A549 (cell line): ENCODE data around the gene BPIFB2. TPM values are rescaled to one million over a fixed set of nuclear protein-coding genes. Genes with fewer than 3 reads are reported as not detected.

ENCODE experiments used
- ATAC-seq, 2 experiments: fragments of 200-7000 bp in 1 of 2; fragments of >200 bp in 1 of 2; cut with Nextera tagmentation in 1 of 2; cut with Tn5 transposase in 1 of 2; 3 replicates each; pipeline versions ENCODE4 v1.8.0 to v1.9.1; 2018 to 2020; ENCODE audit warnings: mild to moderate bottlenecking in 1 of 2, moderate library complexity in 1 of 2
- CTCF ChIA-PET: fragments of 300-600 bp; sonication (Branson Sonifier 250); formaldehyde crosslinking; extraction: SDS; loops from one replicate; lab custom pipeline; 2021; ENCODE audit warnings: antibody characterized with exemption, inconsistent platforms; lab: Yijun Ruan, JAX
- POLR2A ChIA-PET: fragments of 350-600 bp; formaldehyde crosslinking; extraction: SDS; loops from one replicate; lab custom pipeline; 2021; ENCODE audit warnings: antibody characterized with exemption, inconsistent platforms; lab: Yijun Ruan, JAX
- DNase-seq, 2 experiments: peaks; one replicate each; pipeline versions ENCODE4 v3.0.0 to v3.0.0-alpha.2; 2011 to 2016; ENCODE audit warnings: low read depth in 1 of 2, low spot score in 1 of 2
- FAIRE-seq: peaks from 2 replicates; lab custom pipeline; 2011; peaks lifted over from hg19 to GRCh38; lab: Jason Lieb, UNC
- H3K27ac ChIP-seq, 2 experiments: fragments of >200 bp; sonication (Bioruptor Twin); formaldehyde crosslinking; 3 replicates each; pipeline ENCODE4 v1.5.1; 2016 to 2017
- H3K4me1 ChIP-seq: fragments of >200 bp; sonication (Bioruptor Twin); formaldehyde crosslinking; 3 replicates; pipeline ENCODE4 v1.6.1; 2016
- H3K4me2 ChIP-seq: fragments of >200 bp; sonication (Bioruptor Twin); formaldehyde crosslinking; 3 replicates; pipeline ENCODE4 v1.6.1; 2016
- H3K4me3 ChIP-seq: fragments of >200 bp; sonication (Bioruptor Twin); formaldehyde crosslinking; 3 replicates; pipeline ENCODE4 v1.5.1; 2016
- H3K9me3 ChIP-seq: fragments of >200 bp; sonication (Bioruptor Twin); formaldehyde crosslinking; 3 replicates; pipeline ENCODE4 v1.6.1; 2016
- ATOH8 ChIP-seq: fragments of 250-450 bp; sonication (Bioruptor Pico); IDR thresholded peaks from 2 replicates; pipeline ENCODE4 v1.5.0; 2020; ENCODE audit warnings: low read depth, mild to moderate bottlenecking, moderate library complexity
- BHLHE40 ChIP-seq: IDR thresholded peaks from 2 replicates; pipeline ENCODE4 v1.6.1; 2012; ENCODE audit warnings: low read depth, low read length, inconsistent platforms
- CTCF ChIP-seq: fragments of >200 bp; sonication (Bioruptor Twin); formaldehyde crosslinking; IDR thresholded peaks from 3 replicates; pipeline ENCODE4 v1.5.1; 2016
- E2F6 ChIP-seq: IDR thresholded peaks from 2 replicates; pipeline ENCODE4 v1.6.1; 2012; ENCODE audit warnings: low read depth, borderline replicate concordance
- EHF ChIP-seq: fragments of 250-450 bp; sonication (Bioruptor Pico); IDR thresholded peaks from 2 replicates; pipeline ENCODE4 v1.5.0; 2020; ENCODE audit warnings: mild to moderate bottlenecking
- EP300 ChIP-seq, 2 experiments: fragments of >200 bp; sonication (Bioruptor Twin); formaldehyde crosslinking; IDR thresholded peaks; 2 replicates in 1 of 2; 3 replicates in 1 of 2; pipeline ENCODE4 v1.6.1; 2016 to 2017
- FOSB ChIP-seq: fragments of 250-450 bp; sonication (Bioruptor Pico); IDR thresholded peaks from 2 replicates; pipeline ENCODE4 v1.5.0; 2020; ENCODE audit warnings: mild to moderate bottlenecking, moderate library complexity
- FOXS1 ChIP-seq: fragments of 250-450 bp; sonication (Bioruptor Pico); IDR thresholded peaks from 2 replicates; pipeline ENCODE4 v1.5.0; 2020; ENCODE audit warnings: mild to moderate bottlenecking, moderate library complexity
- GATA3 ChIP-seq: IDR thresholded peaks from 2 replicates; pipeline ENCODE4 v1.6.1; 2012; ENCODE audit warnings: borderline replicate concordance
- HDAC2 ChIP-seq: fragments of 200-600 bp; sonication (generic); IDR thresholded peaks from 2 replicates; pipeline ENCODE4 v1.6.1; 2016
- JUNB ChIP-seq: fragments of >200 bp; sonication (Bioruptor Twin); formaldehyde crosslinking; IDR thresholded peaks from 2 replicates; pipeline ENCODE4 v1.6.1; 2016
- MAFK ChIP-seq: fragments of 450-650 bp; IDR thresholded peaks from 2 replicates; pipeline ENCODE4 v1.6.1; 2014; ENCODE audit not compliant: partially characterized antibody
- MAX ChIP-seq: IDR thresholded peaks from 2 replicates; pipeline ENCODE4 v1.6.1; 2012
- NR3C1 ChIP-seq: fragments of >200 bp; sonication (Bioruptor Twin); formaldehyde crosslinking; IDR thresholded peaks from 3 replicates; pipeline ENCODE4 v1.6.1; 2017
- RAD21 ChIP-seq, 2 experiments: fragments of >200 bp in 1 of 2; sonication (Bioruptor Twin) in 1 of 2; formaldehyde crosslinking in 1 of 2; IDR thresholded peaks in 1 of 2; conservative IDR thresholded peaks in 1 of 2; 2 replicates in 1 of 2; 3 replicates in 1 of 2; pipeline ENCODE4 v1.6.1; 2012 to 2018; ENCODE audit warnings: inconsistent platforms in 1 of 2
- RCOR1 ChIP-seq: fragments of 150-350 bp; IDR thresholded peaks from 2 replicates; pipeline ENCODE4 v1.6.1; 2014; ENCODE audit warnings: antibody characterized with exemption, low read length, low read depth
- RFX5 ChIP-seq: fragments of 450-650 bp; IDR thresholded peaks from 2 replicates; pipeline ENCODE4 v1.7.1; 2014; ENCODE audit warnings: antibody characterized with exemption, mild to moderate bottlenecking, moderate library complexity
- TFCP2L1 ChIP-seq: fragments of 250-450 bp; sonication (Bioruptor Pico); IDR thresholded peaks from 2 replicates; pipeline ENCODE4 v1.5.0; 2021; ENCODE audit warnings: mild to moderate bottlenecking
- TP53 ChIP-seq: fragments of 250-450 bp; sonication (Bioruptor Pico); IDR thresholded peaks from 2 replicates; pipeline ENCODE4 v1.5.0; 2021; ENCODE audit warnings: mild to moderate bottlenecking, moderate library complexity
- ZC3H11A ChIP-seq: fragments of 450-650 bp; IDR thresholded peaks from 2 replicates; pipeline ENCODE4 v1.6.1; 2014; ENCODE audit warnings: antibody characterized with exemption, mild to moderate bottlenecking
- ZSCAN20 ChIP-seq: fragments of 250-450 bp; sonication (Bioruptor Pico); IDR thresholded peaks from 2 replicates; pipeline ENCODE4 v1.8.0; 2022; ENCODE audit warnings: mild to moderate bottlenecking, moderate library complexity
- WGBS: methylation state at CpG from one replicate; pipeline ENCODE4 v1.1.6; 2017; ENCODE audit errors: missing lambda C conversion rate; 5-methylcytosine and 5-hydroxymethylcytosine counted together
- polyA minus RNA-seq: library from RNA; depleted of rRNA, polyadenylated mRNA; stranded (reverse); fragments of >200 nt; gene quantifications from 2 replicates; pipeline ENCODE4 v1.2.3, GENCODE V29; 2011; rRNA and poly(A)+ RNA removed
- polyA plus RNA-seq, 4 experiments: library from polyadenylated mRNA; depleted of rRNA in 3 of 4; stranded (reverse); fragments of >200 nt; fragmentation: RNase III in 1 of 4; extraction: RNeasy Plus Mini Kit Qiagen cat#74134 plus additional on column Dnase treatment in 1 of 4; gene quantifications; 2 replicates in 3 of 4; 3 replicates in 1 of 4; pipeline ENCODE4 v1.2.3, GENCODE V29; 2011 to 2017

Gene BPIFB2
- polyA plus RNA-seq (2011; rRNA removed) (not detected in 2 replicates), polyA plus RNA-seq (2017; fragmentation: RNase III; extraction: RNeasy Plus Mini Kit Qiagen cat#74134 plus additional on column Dnase treatment) (not detected in 3 replicates), polyA minus RNA-seq (not detected in 2 replicates)
- not detected in 2 replicates for polyA plus RNA-seq (2012; cell fraction: cytosol; rRNA removed)
- not detected in 2 replicates for polyA plus RNA-seq (2012; cell fraction: nucleus; rRNA removed)

GRCh38 chr20:33007376-33008335 is at the start of gene BPIFB2:
TSS of gene BPIFB2 (plus strand) at chr20:33007704. CDS start at chr20:33008575, 871 bp downstream.
- TF ChIP-seq NR3C1 (no peak), ATOH8 (CRISPR knock-in tag) (no peak), HDAC2 (no peak), ZSCAN20 (CRISPR knock-in tag) (no peak), MAX (no peak), TFCP2L1 (no peak), BHLHE40 (no peak), JUNB (no peak), RFX5 (no peak)
- TF ChIP-seq, all 56 proteins: peak for 0
- 57% methylated on average over 9 of the region's 11 CpGs for WGBS
- Histone ChIP-seq H3K27ac (no peak within 1 kb of the TSS), H3K9me3 (no peaks in the 10 kb centered on the region; the same call in 2 of the 3 replicates), H3K4me2 (no peak within 1 kb of the TSS), H3K4me1 (0 out of 3 replicates have a peak, but pooled peaks cover 3% of the 10 kb centered on the region), H3K4me3 (no peak within 1 kb of the TSS)
- FAIRE-seq (no peak), DNase-seq (no peak), ATAC-seq (no peak)
- ChIA-PET POLR2A (no interaction called here), CTCF (interaction anchor here (1.3 kb wide), 1 partner anchor 105 kb away, joined by 3 read pairs; no protein-coding TSS in a partner anchor)

- Histone ChIP-seq H3K4me1 (no peaks in the 10 kb centered on the region), H3K27ac (no peak overlapping the region), H3K4me2 (no peak overlapping the region), H3K4me3 (no peak overlapping the region), H3K9me3 (peaks cover 42% of the 10 kb centered on the region)
- ChIA-PET POLR2A (no interaction called here), CTCF (interaction anchor here (1.2 kb wide), 1 partner anchor 13 kb away, joined by 4 read pairs; no protein-coding TSS in a partner anchor)
- no peak for ATAC-seq
- DNase-seq: no peak
- TF ChIP-seq FOSB (CRISPR knock-in tag) (no peak), MAX (no peak), RCOR1 (no peak), ZC3H11A (no peak), JUNB (no peak), CTCF (no peak), MAFK (no peak), NR3C1 (no peak), TFCP2L1 (no peak), GATA3 (no peak), EHF (CRISPR knock-in tag) (no peak), RAD21 (conservative IDR thresholded peaks at IDR 0.05 in 1 of 2, IDR thresholded peaks at IDR 0.05 in 1 of 2) (no peak), EP300 (IDR thresholded peaks at IDR 0.05) (no peak), TP53 (no peak), FOXS1 (CRISPR knock-in tag) (no peak), E2F6 (no peak), HDAC2 (no peak)
- no peak for FAIRE-seq
Measured at GRCh38 chr20:32958574-32958973, 48.9 kb upstream of the BPIFB2 start.
